GM12878 (cell line): ENCODE measurements around the gene CTSD. TPM values are rescaled to one million over a fixed set of nuclear protein-coding genes. Genes with fewer than 3 reads are reported as not detected.

Experiments
- ATAC-seq: fragments of 200-7000 bp; cut with Tn5 transposase; 3 replicates; pipeline ENCODE4 v1.9.1; 2020; ENCODE audit warnings: mild to moderate bottlenecking, moderate library complexity
- BruUV-seq: library from RNA; stranded (reverse); fragments of 400-500 nt; replicated peaks from 2 replicates; lab custom pipeline; 2021; lab: Mats Ljungman, UMichigan
- CTCF ChIA-PET: fragments of 300-600 bp; sonication (Branson Sonifier 250); formaldehyde crosslinking; extraction: SDS; loops from one replicate; lab custom pipeline; 2021; ENCODE audit warnings: inconsistent platforms; lab: Yijun Ruan, JAX
- POLR2A ChIA-PET: fragments of 350-600 bp; formaldehyde crosslinking; extraction: SDS; loops from one replicate; lab custom pipeline; 2021; ENCODE audit warnings: inconsistent platforms; lab: Charles Lee
- RAD21 ChIA-PET: fragments of 300-600 bp; sonication (Branson Sonifier 250); formaldehyde crosslinking; loops from one replicate; lab custom pipeline; 2023; ENCODE audit warnings: antibody characterized with exemption; ENCODE audit not compliant: unreplicated experiment; lab: Charles Lee
- SMC1A ChIA-PET: fragments of 300-600 bp; sonication (Branson Sonifier 250); formaldehyde crosslinking; loops from one replicate; lab custom pipeline; 2023; ENCODE audit not compliant: unreplicated experiment, uncharacterized antibody; lab: Charles Lee
- DNase-seq: peaks from one replicate; pipeline ENCODE4 v3.0.0-alpha.2; 2011; ENCODE audit warnings: low read depth, low spot score
- FAIRE-seq: peaks from 3 replicates; lab custom pipeline; 2011; peaks lifted over from hg19 to GRCh38; lab: Jason Lieb, UNC
- H2AFZ ChIP-seq: 2 replicates; pipeline ENCODE4 v1.6.0; 2011; ENCODE audit warnings: low read depth, low read length, control low read depth; ENCODE audit not compliant: control insufficient read depth
- H3K27ac ChIP-seq: 2 replicates; pipeline ENCODE4 v1.5.1; 2011; ENCODE audit warnings: control low read depth; ENCODE audit not compliant: control insufficient read depth, insufficient read depth
- H3K27me3 ChIP-seq, 2 experiments: replicated peaks in 1 of 2; 2 replicates each; pipeline versions ENCODE4 v1.6.0 to v1.6.1; 2011; ENCODE audit warnings: low read length in 1 of 2; ENCODE audit not compliant: control insufficient read depth in 2 of 2, insufficient read depth in 2 of 2
- H3K36me3 ChIP-seq, 2 experiments: 2 replicates each; pipeline ENCODE4 v1.5.1; 2011; ENCODE audit warnings: low read length in 1 of 2; ENCODE audit not compliant: control insufficient read depth in 2 of 2, insufficient read depth in 2 of 2
- H3K4me1 ChIP-seq: 2 replicates; pipeline ENCODE4 v1.6.1; 2011; ENCODE audit warnings: mild to moderate bottlenecking, low read length, moderate library complexity, mixed read lengths; ENCODE audit not compliant: control insufficient read depth, insufficient read depth
- H3K4me2 ChIP-seq: 2 replicates; pipeline ENCODE4 v1.6.0; 2011; ENCODE audit warnings: control low read depth; ENCODE audit not compliant: control insufficient read depth, insufficient read depth
- H3K4me3 ChIP-seq: fragments of 200-600 bp; sonication (generic); 2 replicates; pipeline ENCODE4 v1.5.1; 2016
- H3K79me2 ChIP-seq: 2 replicates; pipeline ENCODE4 v1.6.0; 2011; ENCODE audit warnings: low read length; ENCODE audit not compliant: control insufficient read depth, insufficient read depth
- H3K9ac ChIP-seq: 2 replicates; pipeline ENCODE4 v1.8.0; 2011; ENCODE audit warnings: low read length, control low read depth, mixed read lengths; ENCODE audit not compliant: control insufficient read depth, insufficient read depth
- H3K9me3 ChIP-seq: replicated peaks from 3 replicates; pipeline ENCODE4 v1.5.1; 2011; ENCODE audit warnings: mild to moderate bottlenecking, low read length; ENCODE audit not compliant: control insufficient read depth, insufficient read depth
- H4K20me1 ChIP-seq: 2 replicates; pipeline ENCODE4 v1.6.0; 2011; ENCODE audit not compliant: control insufficient read depth, insufficient read depth
- BCL11A ChIP-seq: IDR thresholded peaks from 2 replicates; pipeline ENCODE4 v1.6.1; 2011; ENCODE audit warnings: low read depth, low read length
- BRCA1 ChIP-seq: IDR thresholded peaks from 2 replicates; pipeline ENCODE4 v1.6.1; 2011; ENCODE audit warnings: low read depth, low read length, improper control_type of control experiment
- EED ChIP-seq: sonication (generic); IDR thresholded peaks from 2 replicates; pipeline ENCODE4 v1.6.1; 2016; ENCODE audit warnings: antibody characterized with exemption, low read depth
- ETV6 ChIP-seq, 2 experiments: fragments of 450-650 bp in 1 of 2; IDR thresholded peaks in 1 of 2; conservative IDR thresholded peaks in 1 of 2; 2 replicates each; pipeline ENCODE4 v1.6.1; 2014; ENCODE audit warnings: antibody characterized with exemption in 1 of 2, borderline replicate concordance in 1 of 2, low read depth in 1 of 2, mild to moderate bottlenecking in 1 of 2, moderate library complexity in 1 of 2
- HCFC1 ChIP-seq: fragments of 150-350 bp; IDR thresholded peaks from 2 replicates; pipeline ENCODE4 v1.6.1; 2014; ENCODE audit warnings: low read length
- IRF3 ChIP-seq: fragments of 450-650 bp; IDR thresholded peaks from 2 replicates; pipeline ENCODE4 v1.6.1; 2014; ENCODE audit warnings: mild to moderate bottlenecking
- LARP7 ChIP-seq: fragments of 450-650 bp; IDR thresholded peaks from 2 replicates; pipeline ENCODE4 v1.6.1; 2017; ENCODE audit warnings: mild to moderate bottlenecking
- MAX ChIP-seq: IDR thresholded peaks from 2 replicates; pipeline ENCODE4 v1.6.1; 2012; ENCODE audit warnings: low read depth, low read length, improper control_type of control experiment
- MYB ChIP-seq: fragments of 150-350 bp; IDR thresholded peaks from 2 replicates; pipeline ENCODE4 v1.6.1; 2014; ENCODE audit warnings: mild to moderate bottlenecking, low read depth, low read length, borderline replicate concordance
- USF1 ChIP-seq: IDR thresholded peaks from 2 replicates; pipeline ENCODE4 v1.6.1; 2011; ENCODE audit warnings: borderline replicate concordance, low read depth, mild to moderate bottlenecking, moderate library complexity, mixed read lengths, low read length; ENCODE audit not compliant: insufficient read depth; ENCODE audit errors: extremely low read length
- ZNF24 ChIP-seq: fragments of 450-650 bp; IDR thresholded peaks from 2 replicates; pipeline ENCODE4 v1.6.1; 2017; ENCODE audit warnings: antibody characterized with exemption, mild to moderate bottlenecking
- WGBS: methylation state at CpG from one replicate; pipeline ENCODE4 v1.1.6; 2016; ENCODE audit warnings: low lambda C conversion rate; ENCODE audit not compliant: insufficient replicate concordance, insufficient coverage; ENCODE audit errors: missing lambda C conversion rate; 5-methylcytosine and 5-hydroxymethylcytosine counted together
- in situ Hi-C: fragments of 300-500 bp; cut with MboI; formaldehyde crosslinking; loops from 9 replicates; pipeline ENCODE4 v1.14.3; 2018; ENCODE audit warnings: mixed read lengths
- intact Hi-C: fragments of 100-400 bp; cut with micrococcal nuclease; formaldehyde crosslinking; loops from one replicate; pipeline ENCODE4 v1.14.2; 2022; ENCODE audit not compliant: unreplicated experiment
- polyA plus RNA-seq, 11 experiments: library from polyadenylated mRNA; depleted of rRNA in 4 of 11; unstranded in 6 of 11; stranded (reverse) in 5 of 11; fragments of >200 nt; fragmentation: Nextera tagmentation in 4 of 11; fragmentation: Illumina TruSeq in 1 of 11; extraction: Ambion mirVana in 4 of 11; extraction: Trizol in 1 of 11; gene quantifications; 1 replicate in 1 of 11; 2 replicates in 10 of 11; pipeline versions ENCODE4 v1.2.1 to v1.2.3, GENCODE V29; 2011 to 2016; ENCODE audit warnings: inconsistent platforms in 2 of 11, missing spikeins in 2 of 11, low read depth in 1 of 11
- total RNA-seq, 4 experiments: library from RNA; depleted of rRNA in 3 of 4; stranded (reverse); fragments of >200 nt in 3 of 4; fragmentation: Illumina TruSeq in 1 of 4; extraction: Trizol in 1 of 4; gene quantifications; 2 replicates each; pipeline versions ENCODE4 v1.2.1 to v1.2.3, GENCODE V29; 2013 to 2021

Gene CTSD
- total and polyA plus RNA-seq, 10 of the 15 experiments (the other 5 are each of a cell fraction or from before 2014, with no cell fraction given): 0.42 to 54.6 (median 25.0) TPM

- RAD21 ChIA-PET: no interaction called here
- BruUV-seq: no TSS peak
- H3K4me3 ChIP-seq: no peak overlapping the region
- no peaks in the 10 kb centered on the region for H3K27me3 ChIP-seq
- POLR2A ChIA-PET: no interaction called here
- TF ChIP-seq HCFC1 (no peak), MYB (no peak), IRF3 (no peak), MAX (no peak), LARP7 (no peak), ETV6 (conservative IDR thresholded peaks at IDR 0.05 in 1 of 2, IDR thresholded peaks at IDR 0.05 in 1 of 2; ENCODE audit: borderline replicate concordance in 1 of 2, low read depth in 1 of 2) (no peak), USF1 (no peak), BCL11A (no peak), EED (no peak), BRCA1 (no peak), ZNF24 (no peak)
- FAIRE-seq: no peak
- no peak for DNase-seq
- H3K4me1 ChIP-seq: peaks cover 4% of the 10 kb centered on the region; the same call in 1 of the 2 replicates
- SMC1A ChIA-PET: no interaction called here
- H3K9me3 ChIP-seq: no peaks in the 10 kb centered on the region
- H3K4me2 ChIP-seq: no peak overlapping the region
- no peak for ATAC-seq
- H2AFZ ChIP-seq: no peak overlapping the region
- in situ Hi-C loops (no loop called here), intact Hi-C loops (no loop called here)
- no peaks in the 10 kb centered on the region for H4K20me1 ChIP-seq
- CTCF ChIA-PET: no interaction called here
- H3K36me3 ChIP-seq: no peaks in the 10 kb centered on the region
- no peaks in the 10 kb centered on the region for H3K79me2 ChIP-seq
- no peak overlapping the region for H3K27ac ChIP-seq
- 43% methylated on average over 10 of the region's 10 CpGs for WGBS
- no peak overlapping the region for H3K9ac ChIP-seq
These were observed 9.6 kb upstream of the CTSD start for GRCh38 chr11:1773131-1773993.
